DOHH2 (cell line): Measurements from ENCODE around the gene KANTR.

Source experiments
- H3F3A ChIP-seq: fragments of 200-600 bp; sonication (generic), shearing (Covaris generic); 2 replicates; pipeline ENCODE4 v1.6.0; 2016; ENCODE audit warnings: antibody characterized with exemption, mild to moderate bottlenecking; ENCODE audit not compliant: control insufficient read depth, insufficient read depth
- H3K27ac ChIP-seq: fragments of 200-600 bp; sonication (generic); 2 replicates; pipeline ENCODE4 v1.5.1; 2014; ENCODE audit warnings: low read depth, mild to moderate bottlenecking, low read length, moderate library complexity
- H3K27me3 ChIP-seq: fragments of 200-600 bp; sonication (generic); 2 replicates; pipeline ENCODE4 v1.6.1; 2014; ENCODE audit warnings: mild to moderate bottlenecking, low read length, mixed read lengths; ENCODE audit not compliant: control insufficient read depth
- H3K36me3 ChIP-seq: fragments of 200-600 bp; sonication (generic); 2 replicates; pipeline ENCODE4 v1.6.1; 2014; ENCODE audit warnings: mild to moderate bottlenecking, low read length, moderate library complexity, mixed read lengths; ENCODE audit not compliant: control insufficient read depth
- H3K4me1 ChIP-seq: fragments of 200-600 bp; sonication (generic); 2 replicates; pipeline ENCODE4 v1.6.1; 2014; ENCODE audit warnings: mild to moderate bottlenecking, low read length, mixed read lengths; ENCODE audit not compliant: control insufficient read depth
- H3K4me2 ChIP-seq: fragments of 200-600 bp; sonication (generic); 2 replicates; pipeline ENCODE4 v1.6.0; 2014; ENCODE audit warnings: mild to moderate bottlenecking, low read length, moderate library complexity
- H3K4me3 ChIP-seq: fragments of 200-600 bp; sonication (generic); 2 replicates; pipeline ENCODE4 v1.5.1; 2014; ENCODE audit warnings: mild to moderate bottlenecking, low read length, mixed read lengths
- H3K79me2 ChIP-seq: fragments of 200-600 bp; sonication (generic); 2 replicates; pipeline ENCODE4 v1.6.1; 2014; ENCODE audit warnings: mild to moderate bottlenecking, low read length, mixed read lengths; ENCODE audit not compliant: control insufficient read depth
- H3K9me2 ChIP-seq: fragments of 200-600 bp; sonication (generic); replicated peaks from 2 replicates; pipeline ENCODE4 v1.6.1; 2014; ENCODE audit warnings: mild to moderate bottlenecking, low read length, mixed read lengths; ENCODE audit not compliant: control insufficient read depth
- H3K9me3 ChIP-seq: fragments of 200-600 bp; sonication (generic); 2 replicates; pipeline ENCODE4 v1.6.1; 2014; ENCODE audit warnings: antibody characterized with exemption, low read length, mixed read lengths; ENCODE audit not compliant: control insufficient read depth, insufficient read depth
- H4K20me1 ChIP-seq: fragments of 200-600 bp; sonication (generic); 2 replicates; pipeline ENCODE4 v1.6.0; 2014; ENCODE audit warnings: low read depth, mild to moderate bottlenecking, antibody characterized with exemption, low read length, moderate library complexity; ENCODE audit not compliant: control insufficient read depth, insufficient read depth
- CTCF ChIP-seq: fragments of 200-600 bp; sonication (generic); IDR thresholded peaks from one replicate; pipeline ENCODE4 v1.5.1; 2014; ENCODE audit warnings: antibody characterized with exemption, mild to moderate bottlenecking, low read depth, low read length; ENCODE audit not compliant: poor library complexity, severe bottlenecking
- EZH2phosphoT487 ChIP-seq: fragments of 200-600 bp; sonication (generic); IDR thresholded peaks from 2 replicates; pipeline ENCODE4 v1.6.1; 2017; ENCODE audit warnings: borderline replicate concordance, mild to moderate bottlenecking, antibody characterized with exemption, low read length, moderate library complexity, mixed read lengths

Gene KANTR

GRCh38 chrX:53048169-53049126, 45.5 kb upstream of the KANTR start, which contains the start of gene GPR173:
Gene GPR173 (plus strand): TSS chrX:53048789. CDS start chrX:53076622, 27,833 bp downstream.
- H3K27me3 ChIP-seq, result no peaks in the 10 kb centered on the region
- H3K4me3 ChIP-seq, result no peak within 1 kb of the TSS
- no peaks in the 10 kb centered on the region for H3K36me3 ChIP-seq
- no peaks in the 10 kb centered on the region for H3K9me3 ChIP-seq
- no peak for TF ChIP-seq EZH2phosphoT487
- TF ChIP-seq CTCF, result no peak
- no peaks in the 10 kb centered on the region for H4K20me1 ChIP-seq
- no peak within 1 kb of the TSS for H3K4me2 ChIP-seq
- H3K79me2 ChIP-seq, result no peaks in the 10 kb centered on the region
- H3K27ac ChIP-seq, result no peak within 1 kb of the TSS
- no peaks in the 10 kb centered on the region for H3K9me2 ChIP-seq
- H3K4me1 ChIP-seq, result no peaks in the 10 kb centered on the region
- no peaks in the 10 kb centered on the region for H3F3A ChIP-seq

- no peaks in the 10 kb centered on the region for H3F3A ChIP-seq
- H3K27me3 ChIP-seq, result no peaks in the 10 kb centered on the region
- H3K79me2 ChIP-seq, result no peaks in the 10 kb centered on the region
- H3K4me1 ChIP-seq, result no peaks in the 10 kb centered on the region
- no peaks in the 10 kb centered on the region for H3K36me3 ChIP-seq
- no peak overlapping the region for H3K4me3 ChIP-seq
- H4K20me1 ChIP-seq, result no peaks in the 10 kb centered on the region
- H3K27ac ChIP-seq, result no peak overlapping the region
- no peak overlapping the region for H3K4me2 ChIP-seq
- no peaks in the 10 kb centered on the region for H3K9me3 ChIP-seq
- no peaks in the 10 kb centered on the region for H3K9me2 ChIP-seq
- TF ChIP-seq EZH2phosphoT487 (no peak), CTCF (no peak)
These were observed 44.8 kb upstream of the KANTR start for GRCh38 chrX:53049127-53049517.

GRCh38 chrX:53050841-53051240, 43.1 kb upstream of the KANTR start:
- Histone ChIP-seq H3K79me2 (no peaks in the 10 kb centered on the region), H3K4me2 (no peak overlapping the region), H3K4me3 (no peak overlapping the region)

More at GRCh38 chrX:53050841-53051240, 43.1 kb upstream of the KANTR start:
- Histone ChIP-seq H3K27ac (no peak overlapping the region), H3K27me3 (no peaks in the 10 kb centered on the region), H3K36me3 (no peaks in the 10 kb centered on the region), H3K9me3 (no peaks in the 10 kb centered on the region), H4K20me1 (no peaks in the 10 kb centered on the region), H3K9me2 (no peaks in the 10 kb centered on the region), H3F3A (no peaks in the 10 kb centered on the region), H3K4me1 (no peaks in the 10 kb centered on the region)
- TF ChIP-seq EZH2phosphoT487 (no peak), CTCF (no peak)
